Stimulated activated naive B cell treated with anti-CD40 and anti-IgM and Interleukin-4, amounts not matched to agents 10 μg/mL and 1 μg/mL and 100 μg/mL, for 72 hours (primary cell): ENCODE results near the gene B3GNT3.

Experiments used
- ATAC-seq, 2 donors: fragments of 150-1000 bp; cut with Tn5 transposase; replicated peaks; 2 replicates each; pipeline ENCODE4 v1.10.0; 2021; ENCODE audit warnings: moderate library complexity in 1 of 2
- DNase-seq: peaks from one replicate; pipeline ENCODE4 v3.0.0; 2021
- H3K27ac Mint-ChIP-seq: one replicate; pipeline ENCODE4 v1.8.0; 2022; ENCODE audit warnings: mild to moderate bottlenecking, mixed read lengths
- H3K27me3 Mint-ChIP-seq, 2 donors: one replicate each; pipeline ENCODE4 v1.8.0; 2022; ENCODE audit warnings: mixed read lengths in 2 of 2
- H3K36me3 Mint-ChIP-seq, 2 donors: one replicate each; pipeline ENCODE4 v1.8.0; 2022; ENCODE audit warnings: mixed read lengths in 2 of 2, mild to moderate bottlenecking in 1 of 2
- H3K4me1 Mint-ChIP-seq, 2 donors: one replicate each; pipeline ENCODE4 v1.8.0; 2022; ENCODE audit warnings: mixed read lengths in 2 of 2, mild to moderate bottlenecking in 1 of 2
- H3K4me3 Mint-ChIP-seq, 2 donors: one replicate each; pipeline ENCODE4 v1.8.0; 2022; ENCODE audit warnings: mild to moderate bottlenecking in 2 of 2, mixed read lengths in 2 of 2, moderate library complexity in 1 of 2
- H3K9me3 Mint-ChIP-seq, 2 donors: one replicate each; pipeline ENCODE4 v1.8.0; 2022; ENCODE audit warnings: mixed read lengths in 2 of 2, mild to moderate bottlenecking in 1 of 2

B3GNT3 gene

DNA sequence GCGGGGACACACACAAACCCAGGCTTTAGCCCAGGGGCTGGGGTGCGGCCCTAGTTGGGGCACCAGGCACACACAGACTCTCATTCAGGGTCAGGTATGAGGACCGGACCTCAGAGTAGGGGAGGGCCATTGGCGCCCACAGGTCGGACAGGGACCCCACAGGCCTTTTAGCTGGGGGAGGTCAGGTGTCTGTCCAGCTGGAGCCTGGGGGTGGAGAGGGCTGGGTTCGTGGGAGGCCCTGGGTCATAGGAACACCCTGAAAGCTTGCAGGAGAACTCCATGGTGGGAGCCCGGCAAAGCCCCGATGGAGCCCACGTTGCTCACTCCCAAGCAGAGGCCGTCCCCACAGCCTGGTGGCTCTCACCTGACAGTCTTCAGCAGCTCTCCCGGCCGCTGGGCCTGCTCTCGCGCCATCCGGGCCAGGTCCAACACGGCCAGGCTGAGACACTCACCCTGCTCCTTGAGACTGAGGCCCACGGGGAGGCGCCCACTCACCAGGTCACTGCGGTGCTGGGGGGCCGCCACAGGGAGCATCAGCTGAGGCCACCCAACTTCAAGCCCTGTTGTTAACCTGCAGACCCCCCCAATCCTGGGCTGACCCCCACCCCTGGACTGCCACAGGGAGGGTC is 47.8 kb downstream of the B3GNT3 start:
- Mint-ChIP-seq H3K4me1 (peaks cover 14 to 38% of the 10 kb centered on the region in 2 donors), H3K27ac (no peak overlapping the region), H3K4me3 (no peak overlapping the region), H3K36me3 (peaks cover 46 to 64% of the 10 kb centered on the region in 2 donors), H3K9me3 (no peaks in the 10 kb centered on the region), H3K27me3 (no peaks in the 10 kb centered on the region)
- ATAC-seq, result no peak
- DNase-seq, result no peak

DNA sequence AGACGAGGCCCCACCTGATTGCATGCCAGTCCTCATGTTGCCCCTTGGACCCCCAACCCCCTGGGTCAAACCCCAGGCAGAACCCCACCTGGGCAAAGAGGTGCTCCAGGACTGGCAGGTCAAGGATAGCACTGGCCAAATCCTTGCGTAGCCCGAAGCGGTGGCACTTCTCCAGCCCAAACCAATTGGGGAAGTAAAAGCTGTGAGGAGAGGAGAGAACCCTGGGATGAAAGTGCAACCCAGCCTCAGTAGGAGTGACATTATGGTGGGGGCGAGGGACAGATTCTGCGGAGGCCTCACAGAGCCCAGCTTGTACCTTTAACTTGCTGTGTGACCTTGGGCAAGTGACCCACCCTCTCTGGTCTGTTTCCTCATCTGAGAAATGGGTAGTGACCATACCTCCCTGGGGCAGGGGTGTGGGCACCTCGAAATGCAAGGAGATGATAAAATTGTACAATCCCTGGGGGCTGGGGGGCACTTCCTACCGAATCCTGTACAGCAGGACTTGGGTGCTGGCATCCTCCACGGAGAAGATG is 48.4 kb downstream of the B3GNT3 start:
- H3K36me3 Mint-ChIP-seq, result peaks cover 42 to 60% of the 10 kb centered on the region in 2 donors
- no peak overlapping the region for H3K4me3 Mint-ChIP-seq
- H3K27ac Mint-ChIP-seq, result no peak overlapping the region
- peaks cover 19 to 43% of the 10 kb centered on the region in 2 donors for H3K4me1 Mint-ChIP-seq
- H3K9me3 Mint-ChIP-seq, result no peaks in the 10 kb centered on the region
- H3K27me3 Mint-ChIP-seq, result no peaks in the 10 kb centered on the region
- DNase-seq (no peak), ATAC-seq (no peak)

DNA sequence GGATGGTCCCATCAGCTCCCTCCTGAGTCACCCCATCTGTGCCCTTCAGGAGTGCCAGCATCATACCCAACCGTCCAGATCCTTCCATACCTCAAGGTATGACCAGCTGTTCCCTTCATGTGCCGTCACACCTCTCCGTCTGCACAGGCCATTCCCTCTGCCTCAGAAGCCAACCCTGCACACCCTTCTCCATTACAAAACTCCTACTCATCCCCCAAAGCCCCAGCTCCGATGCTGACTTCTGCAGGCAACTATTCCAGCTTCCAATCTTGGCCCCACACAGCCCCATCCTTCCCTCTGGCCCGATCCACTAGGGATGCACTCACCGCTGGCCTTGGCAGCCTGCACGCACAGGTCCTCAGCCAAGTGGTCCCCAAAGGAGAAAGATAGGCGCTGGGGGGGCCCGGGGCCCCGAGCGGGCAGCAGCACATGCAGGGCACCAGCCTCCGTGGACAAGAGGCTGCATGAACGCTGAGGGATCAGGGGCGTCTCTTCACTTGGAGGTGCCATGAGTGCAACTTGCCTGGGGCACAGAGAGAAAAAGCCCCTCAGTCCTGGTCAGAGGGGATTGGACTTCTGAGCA is 49.1 kb downstream of the B3GNT3 start:
- no peaks in the 10 kb centered on the region for H3K27me3 Mint-ChIP-seq
- ATAC-seq (no peak), DNase-seq (no peak)
- H3K4me3 Mint-ChIP-seq, result no peak overlapping the region
- H3K4me1 Mint-ChIP-seq, result peaks cover 25 to 50% of the 10 kb centered on the region in 2 donors
- H3K9me3 Mint-ChIP-seq, result no peaks in the 10 kb centered on the region
- peak overlapping the region; percentile 81 for H3K27ac Mint-ChIP-seq
- peaks cover 39 to 55% of the 10 kb centered on the region in 2 donors for H3K36me3 Mint-ChIP-seq

DNA sequence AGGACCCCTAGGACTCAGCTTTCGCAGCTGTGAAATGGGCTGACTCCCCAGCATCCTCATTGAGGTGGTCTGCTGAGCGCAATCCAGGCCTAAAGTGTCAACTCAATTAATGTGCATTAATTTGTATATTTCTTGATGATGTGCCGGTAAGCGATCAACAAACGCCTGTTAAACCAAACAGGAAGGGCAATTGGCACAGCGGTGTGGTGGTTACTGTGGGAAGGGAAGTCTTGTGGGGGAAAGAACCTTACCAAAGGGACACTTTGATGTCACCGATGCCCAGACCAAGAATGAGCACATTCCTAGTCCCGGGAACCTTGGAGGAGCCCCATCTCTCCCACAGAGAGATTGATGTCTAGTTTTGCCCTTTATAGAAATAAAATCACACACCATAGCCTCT is 51.2 kb downstream of the B3GNT3 start:
- ATAC-seq (no peak), DNase-seq (no peak)
- Mint-ChIP-seq H3K9me3 (no peaks in the 10 kb centered on the region), H3K27ac (peak overlapping the region; percentile 47), H3K4me1 (peaks cover 35 to 70% of the 10 kb centered on the region in 2 donors), H3K27me3 (no peaks in the 10 kb centered on the region), H3K36me3 (peaks cover 29 to 45% of the 10 kb centered on the region in 2 donors), H3K4me3 (peak overlapping the region; percentile 69 to 93)

DNA sequence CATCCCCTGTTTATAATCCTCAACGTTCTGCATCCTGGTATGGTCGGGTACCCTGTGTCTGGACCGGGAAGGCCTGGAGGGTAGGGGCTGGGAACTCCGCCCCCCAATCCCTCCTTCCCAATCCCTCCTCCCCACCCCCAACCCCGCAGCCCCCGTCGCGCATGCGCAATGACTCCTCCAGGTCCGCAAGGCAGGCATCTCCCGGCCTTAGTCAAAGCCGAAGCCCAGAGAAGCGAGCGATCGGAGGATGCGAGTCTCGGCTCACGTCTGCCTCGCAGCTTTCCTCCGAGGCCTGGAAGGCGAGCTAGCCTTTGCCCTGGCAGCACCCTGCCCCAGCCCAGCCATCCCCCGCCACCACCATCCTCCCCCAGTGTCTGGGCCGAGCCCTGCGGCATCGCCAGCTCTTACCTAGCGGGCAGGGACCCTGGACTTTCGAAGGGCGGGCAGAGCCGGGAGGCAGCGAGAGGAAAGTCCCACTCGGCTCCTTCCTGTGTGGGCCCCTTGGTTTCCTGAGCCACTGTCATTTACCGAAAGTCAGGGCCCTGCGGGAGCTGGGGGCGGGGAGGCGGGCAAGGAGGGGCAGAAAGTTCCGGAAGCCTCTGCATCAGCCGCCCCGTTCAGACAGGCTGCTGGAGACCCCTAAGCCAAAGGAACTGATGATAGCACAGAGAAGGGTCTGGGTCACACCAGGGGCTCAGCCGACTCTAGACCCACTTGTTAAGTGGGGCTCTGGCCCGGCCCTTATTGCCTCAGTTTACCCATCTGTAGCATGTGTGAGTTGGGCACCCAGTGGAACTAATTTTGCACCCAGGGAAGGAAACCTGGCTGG is 52.8 kb downstream of the B3GNT3 start, which contains the start of gene JAK3:
Gene JAK3 (minus strand): TSS at position 445 of the 829 bp plus-strand sequence. CDS start 3,565 bp downstream, outside the sequence.
- DNase-seq, result peak; percentile 87
- Mint-ChIP-seq H3K36me3 (peaks cover 17 to 32% of the 10 kb centered on the region in 2 donors), H3K27me3 (no peaks in the 10 kb centered on the region), H3K9me3 (no peaks in the 10 kb centered on the region), H3K4me3 (peak within 1 kb of the TSS; percentile 93 to 97), H3K27ac (peak within 1 kb of the TSS; percentile 99), H3K4me1 (peaks cover 42 to 81% of the 10 kb centered on the region in 2 donors)
- peak; percentile 88 to 89 for ATAC-seq

DNA sequence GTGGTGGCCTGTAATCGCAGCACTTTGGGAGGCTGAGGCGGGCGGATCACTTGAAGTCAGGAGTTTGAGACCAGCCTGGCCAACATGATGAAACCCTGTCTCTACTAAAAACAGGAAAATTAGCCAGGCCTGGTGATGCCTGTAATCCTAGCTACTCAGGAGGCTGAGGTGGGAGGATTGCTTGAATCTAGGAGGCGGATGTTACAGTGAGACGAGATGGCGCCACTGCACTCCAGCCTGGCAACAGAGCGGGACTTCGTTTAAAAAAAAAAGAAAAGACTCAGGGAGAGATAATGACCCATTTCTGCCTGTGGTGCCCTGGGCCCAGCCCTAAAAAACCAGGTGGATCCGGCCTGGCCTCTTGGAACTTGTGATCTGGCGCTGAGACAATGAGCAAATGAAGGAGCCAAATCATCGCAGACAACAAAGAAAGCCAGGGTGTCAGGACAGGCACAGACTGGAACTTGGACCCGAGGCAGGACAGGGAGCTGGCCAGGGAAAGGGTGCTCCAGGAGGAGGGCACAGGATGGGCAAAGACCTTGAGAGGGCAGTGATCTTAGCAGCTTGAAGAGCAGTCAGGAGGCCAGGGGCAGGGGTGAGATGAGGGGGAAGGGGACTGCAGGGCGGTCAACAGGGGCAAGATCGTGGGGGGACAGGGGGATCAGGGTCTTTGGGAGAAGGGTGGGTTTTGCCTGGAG is 53.8 kb downstream of the B3GNT3 start:
- Mint-ChIP-seq H3K9me3 (no peaks in the 10 kb centered on the region), H3K4me3 (peak overlapping the region; percentile 93 to 97), H3K27ac (peak overlapping the region; percentile 99), H3K27me3 (no peaks in the 10 kb centered on the region), H3K4me1 (peaks cover 40 to 75% of the 10 kb centered on the region in 2 donors), H3K36me3 (peaks cover 10 to 23% of the 10 kb centered on the region in 2 donors)
- ATAC-seq (no peak), DNase-seq (no peak)

DNA sequence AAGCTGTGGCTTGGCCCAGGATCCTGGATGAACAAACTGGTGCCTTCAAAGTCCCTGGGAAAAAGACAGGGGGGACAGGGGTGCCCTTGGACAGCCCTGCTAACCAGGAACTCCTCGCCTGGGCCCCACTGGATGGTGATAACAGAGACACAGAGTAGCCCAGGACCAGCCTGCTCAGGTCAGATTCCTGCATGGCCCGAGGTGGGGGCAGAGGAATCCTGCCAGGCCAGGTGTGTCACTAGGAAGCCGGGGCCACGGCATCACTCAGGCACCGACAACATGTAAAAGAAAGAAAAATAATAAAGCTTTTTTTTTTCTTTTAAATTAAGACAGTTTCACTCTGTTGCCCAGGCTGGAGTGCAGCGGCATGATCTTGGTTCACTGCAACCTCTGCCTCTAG is 59.1 kb downstream of the B3GNT3 start:
- ATAC-seq (no peak), DNase-seq (no peak)
- Mint-ChIP-seq H3K36me3 (peaks cover 0 to 5% of the 10 kb centered on the region in 2 donors), H3K4me3 (no peak overlapping the region), H3K27ac (no peak overlapping the region), H3K9me3 (no peaks in the 10 kb centered on the region), H3K4me1 (peaks cover 26 to 41% of the 10 kb centered on the region in 2 donors), H3K27me3 (no peaks in the 10 kb centered on the region)

DNA sequence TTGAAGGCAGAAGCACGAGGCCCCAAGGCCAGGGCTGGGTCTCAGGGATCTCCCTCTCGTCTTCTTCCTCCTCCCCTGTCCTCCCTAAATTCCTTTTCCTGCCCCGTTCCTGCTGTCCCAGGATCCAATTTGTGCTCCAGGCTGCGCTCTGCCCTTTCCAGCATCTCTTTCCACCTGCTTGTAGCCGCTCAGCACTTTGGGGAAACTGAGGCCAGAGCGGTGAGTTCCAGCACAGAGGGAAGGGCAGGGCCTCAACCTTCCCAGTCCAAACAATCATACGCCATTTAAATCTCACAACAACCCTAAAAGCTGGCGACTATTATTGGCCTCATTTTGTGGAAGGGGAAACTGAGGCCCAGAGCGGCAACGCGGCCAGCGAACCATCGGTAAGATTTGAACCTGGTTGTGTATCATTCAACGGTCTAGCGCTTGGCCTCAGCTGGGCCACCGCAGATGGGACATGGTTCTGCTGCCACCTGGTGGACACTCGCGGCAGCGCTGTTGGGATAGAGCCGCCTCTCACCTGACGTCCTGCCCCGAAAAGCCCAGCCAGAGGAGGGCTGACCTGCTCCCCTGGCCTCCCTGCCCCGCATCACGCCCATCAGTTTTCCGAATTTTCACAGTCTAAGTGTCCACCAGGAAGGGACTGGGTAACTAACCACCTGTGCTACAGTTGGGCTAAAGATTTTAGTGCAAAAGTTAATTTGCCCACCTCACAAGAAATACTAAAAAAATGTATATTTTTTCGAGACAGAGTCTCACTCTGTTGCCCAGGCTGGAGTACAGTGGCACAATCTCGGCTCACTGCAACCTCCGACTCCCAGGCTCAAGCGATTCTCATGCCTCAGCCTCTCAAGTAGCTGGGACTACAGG is 60.6 kb downstream of the B3GNT3 start:
- DNase-seq (peak; percentile 80), ATAC-seq (peak; percentile 36 to 40)
- peak overlapping the region; percentile 89 for H3K27ac Mint-ChIP-seq
- peaks cover 22 to 32% of the 10 kb centered on the region in 2 donors for H3K4me1 Mint-ChIP-seq
- H3K27me3 Mint-ChIP-seq, result no peaks in the 10 kb centered on the region
- peaks cover 9 to 11% of the 10 kb centered on the region in 2 donors for H3K36me3 Mint-ChIP-seq
- H3K4me3 Mint-ChIP-seq, result no peak overlapping the region
- H3K9me3 Mint-ChIP-seq, result no peaks in the 10 kb centered on the region

DNA sequence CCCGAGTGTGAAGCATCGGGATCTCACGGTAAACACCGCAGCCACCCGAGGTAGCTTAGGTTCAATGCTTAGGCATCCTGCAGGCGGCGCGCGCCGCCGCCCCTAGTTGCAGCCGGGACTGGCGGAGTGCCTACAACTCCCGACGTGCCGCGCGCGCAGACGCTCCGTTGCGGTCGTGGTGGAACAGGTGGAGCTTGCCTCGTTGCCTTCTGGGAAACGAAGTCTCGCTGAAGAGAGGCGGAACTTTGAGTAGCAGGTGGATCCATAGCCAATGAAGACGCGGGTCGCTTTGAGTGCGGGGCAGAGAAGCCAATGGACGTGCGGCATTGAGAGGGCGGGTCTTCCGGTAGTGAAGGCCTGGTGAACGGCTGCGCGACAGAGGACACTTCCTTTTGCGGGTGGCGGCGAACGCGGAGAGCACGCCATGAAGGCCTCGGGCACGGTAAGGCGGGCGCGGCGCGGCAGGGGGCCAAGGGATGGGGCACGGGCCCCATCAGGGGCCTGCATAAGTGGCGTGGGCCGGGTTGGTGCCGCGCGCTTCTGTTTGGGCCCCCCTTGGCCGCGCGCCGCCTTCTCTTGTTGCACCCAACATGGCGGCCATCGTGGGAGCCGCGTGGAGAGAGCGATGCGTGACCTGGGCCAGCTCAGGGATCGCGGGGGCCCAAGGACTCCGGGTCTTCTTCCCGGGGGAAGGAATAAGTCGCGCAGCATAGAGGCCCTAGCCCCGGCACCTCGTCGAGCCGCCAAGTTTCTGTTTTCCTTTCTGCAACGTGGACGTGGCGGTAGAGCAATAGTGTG is 64.8 kb downstream of the B3GNT3 start, which contains the start of gene RPL18A:
Gene RPL18A (plus strand): TSS at position 378 of the 798 bp plus-strand sequence. CDS start 47 bp downstream, at position 425.
- H3K27ac Mint-ChIP-seq, result peak within 1 kb of the TSS; percentile 100

DNA sequence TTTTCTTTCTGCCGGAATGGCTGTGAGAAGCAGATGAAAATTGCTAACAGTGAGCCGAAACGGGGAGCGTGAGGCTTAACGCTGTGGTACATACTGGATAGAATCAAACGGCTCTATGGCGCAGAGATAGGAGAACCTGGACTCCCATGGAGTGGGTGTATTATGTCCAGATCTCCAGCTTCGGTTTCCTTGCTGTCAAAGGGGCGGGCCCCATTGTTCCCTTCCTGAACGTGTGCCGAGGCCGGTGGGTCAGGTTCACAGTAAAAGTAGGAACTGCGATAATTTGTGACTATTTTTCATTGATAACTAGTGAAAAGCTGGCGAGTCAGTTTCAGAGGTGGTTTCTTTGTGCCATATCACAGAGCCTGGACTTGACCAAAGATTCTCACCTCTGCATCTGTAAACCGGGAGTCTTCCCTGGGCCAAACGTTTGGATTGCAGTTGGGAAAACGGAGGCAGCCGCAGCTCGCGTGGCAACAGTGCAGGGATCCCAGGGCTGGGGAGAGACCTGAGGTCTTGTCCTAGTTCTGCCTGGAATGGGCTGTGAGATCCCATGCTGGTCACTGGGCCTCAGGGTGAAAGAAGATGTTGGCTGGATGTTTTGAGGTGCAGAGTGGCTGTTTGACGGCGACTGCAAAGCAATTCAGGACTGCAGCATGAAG is 65.5 kb downstream of the B3GNT3 start:
- ATAC-seq, result no peak
- H3K4me3 Mint-ChIP-seq, result peak overlapping the region; percentile 96 to 100
- H3K27me3 Mint-ChIP-seq, result no peaks in the 10 kb centered on the region
- peaks cover 29 to 49% of the 10 kb centered on the region in 2 donors for H3K4me1 Mint-ChIP-seq
- peak overlapping the region; percentile 100 for H3K27ac Mint-ChIP-seq
- H3K9me3 Mint-ChIP-seq, result no peaks in the 10 kb centered on the region
- no peak for DNase-seq
- H3K36me3 Mint-ChIP-seq, result peaks cover 42 to 57% of the 10 kb centered on the region in 2 donors

More for the DNA sequence above, 64.8 kb downstream of the B3GNT3 start, which contains the start of gene RPL18A:
- Mint-ChIP-seq H3K27me3 (no peaks in the 10 kb centered on the region), H3K4me1 (peaks cover 32 to 53% of the 10 kb centered on the region in 2 donors), H3K9me3 (no peaks in the 10 kb centered on the region), H3K4me3 (peak within 1 kb of the TSS; percentile 96 to 100), H3K36me3 (peaks cover 42 to 51% of the 10 kb centered on the region in 2 donors)
- DNase-seq (peak; percentile 99), ATAC-seq (peak; percentile 91 to 95)

DNA sequence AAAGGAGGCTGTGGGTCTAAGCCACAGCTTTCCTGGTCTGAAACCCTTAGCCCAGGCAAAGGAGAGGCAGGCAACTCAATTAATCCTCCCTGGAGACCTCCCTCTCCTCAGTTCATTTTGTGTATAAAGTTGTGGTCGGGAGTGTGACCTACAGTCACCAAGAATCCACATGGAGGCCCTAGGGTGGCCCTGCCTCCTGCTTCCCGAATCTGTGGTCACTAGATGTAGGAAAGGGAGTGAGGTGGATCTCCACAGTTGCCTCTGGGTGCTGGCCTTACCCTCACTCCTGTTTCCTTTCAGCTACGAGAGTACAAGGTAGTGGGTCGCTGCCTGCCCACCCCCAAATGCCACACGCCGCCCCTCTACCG is 66.0 kb downstream of the B3GNT3 start:
- ATAC-seq, result no peak
- H3K4me3 Mint-ChIP-seq, result peak overlapping the region; percentile 96 to 100
- H3K27ac Mint-ChIP-seq, result peak overlapping the region; percentile 100

More for the DNA sequence above, 66.0 kb downstream of the B3GNT3 start:
- Mint-ChIP-seq H3K4me1 (peaks cover 30 to 45% of the 10 kb centered on the region in 2 donors), H3K36me3 (peaks cover 42 to 62% of the 10 kb centered on the region in 2 donors), H3K27me3 (no peaks in the 10 kb centered on the region), H3K9me3 (no peaks in the 10 kb centered on the region)
- no peak for DNase-seq
